ENCODE results near the gene LHFPL4.

The LHFPL4 gene

DNA sequence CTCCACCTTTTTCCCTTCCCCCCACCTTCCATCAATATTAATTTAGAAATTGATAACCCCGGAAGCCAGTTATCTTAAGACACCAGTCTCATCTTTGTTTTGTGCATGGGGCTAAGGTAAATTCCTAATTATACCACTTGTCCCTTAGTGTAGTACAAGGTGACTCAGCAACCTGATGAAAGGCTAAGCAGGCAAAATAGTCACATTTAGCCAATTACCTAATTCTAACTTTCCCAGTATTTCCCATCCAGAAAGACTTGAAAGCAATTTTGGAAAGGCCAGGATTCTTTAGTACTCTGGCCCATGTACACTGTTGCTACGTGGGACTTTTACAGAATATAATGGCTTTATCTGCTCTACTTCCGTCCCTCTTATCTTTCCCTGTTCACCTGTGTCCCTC is 83.6 kb downstream of the LHFPL4 start:
- DNase-seq: no peak

DNA sequence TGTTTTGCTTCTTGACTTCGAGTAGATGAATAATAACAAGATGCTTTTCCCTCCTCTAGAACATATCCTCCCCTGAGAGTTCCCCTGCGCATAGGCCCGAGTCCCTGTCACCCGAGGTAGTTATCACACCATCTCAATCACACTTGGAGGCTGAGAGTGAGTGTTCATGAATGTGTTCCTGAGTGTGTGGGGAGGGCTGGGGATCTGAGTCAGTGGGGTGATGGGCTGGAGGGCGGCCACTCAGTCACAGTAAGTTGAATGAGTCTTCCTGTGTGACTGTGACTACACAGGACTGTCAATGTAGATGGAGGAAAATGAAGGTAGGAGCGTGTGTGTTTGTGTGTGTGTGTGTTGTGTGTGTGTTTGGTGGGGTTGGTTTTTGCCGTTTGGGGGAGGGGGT is 85.2 kb downstream of the LHFPL4 start:
- no peak for DNase-seq

DNA sequence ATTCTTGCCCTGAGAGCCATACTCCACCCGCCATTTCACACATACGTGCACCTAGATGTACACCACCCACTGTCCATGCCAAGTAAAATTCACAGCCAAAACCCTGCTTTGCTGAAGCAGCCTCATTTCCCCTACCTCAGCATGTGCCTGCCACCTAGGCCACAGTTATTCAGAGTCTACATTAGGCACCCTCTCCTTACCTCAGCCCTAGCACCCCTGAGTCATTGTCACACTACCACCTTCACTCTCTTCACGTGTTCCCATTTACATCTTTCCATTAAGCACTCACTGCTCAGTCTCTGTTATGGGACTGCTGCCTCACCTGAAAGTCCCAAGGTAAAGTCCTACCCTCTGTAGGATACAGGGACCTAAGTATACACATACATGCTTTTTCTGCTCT is 86.2 kb downstream of the LHFPL4 start:
- no peak for DNase-seq

GRCh38 chr3:9455596-9456131 is 98.0 kb downstream of the LHFPL4 start:
- DNase-seq: no peak

DNA sequence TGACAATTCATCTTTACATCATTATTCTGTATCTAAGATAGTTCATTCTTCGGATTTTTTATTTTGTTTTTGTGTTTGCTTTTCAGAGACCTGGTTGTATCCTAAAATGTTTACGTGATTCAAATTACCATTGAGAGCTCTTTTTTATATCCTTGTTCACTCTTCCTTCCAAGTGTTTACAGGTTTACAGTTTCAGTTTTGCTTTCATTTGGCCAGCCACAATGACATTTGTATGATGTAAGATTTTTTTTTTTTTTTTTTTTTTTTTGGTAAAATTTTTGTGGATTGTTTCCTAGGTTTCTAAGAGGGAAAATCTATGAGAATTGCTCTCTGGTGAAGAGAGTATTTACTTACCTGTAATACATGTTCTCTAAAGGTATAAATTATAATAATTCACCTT is 101.2 kb downstream of the LHFPL4 start:
- DNase-seq: no peak

DNA sequence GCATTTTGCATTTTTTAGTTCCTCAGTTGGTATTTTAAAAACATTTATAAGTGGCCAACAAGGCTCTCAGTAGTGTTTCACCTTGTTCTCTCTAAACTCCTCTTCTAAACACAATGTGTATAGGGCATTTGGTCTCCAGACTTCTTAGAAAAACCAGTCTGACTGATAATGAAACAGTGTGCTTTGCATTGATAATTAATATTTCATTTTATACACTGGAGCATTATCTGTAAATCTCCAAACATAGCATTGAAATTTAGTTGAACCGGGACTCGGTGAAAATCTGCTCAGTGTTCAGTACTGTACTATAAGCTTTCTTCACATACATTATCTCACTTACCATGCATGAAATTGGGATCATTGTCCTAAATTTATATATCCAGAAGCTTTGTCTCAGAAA is 102.6 kb downstream of the LHFPL4 start:
- DNase-seq: no peak

GRCh38 chr3:9450126-9450525 is 103.5 kb downstream of the LHFPL4 start:
- DNase-seq: no peak

DNA sequence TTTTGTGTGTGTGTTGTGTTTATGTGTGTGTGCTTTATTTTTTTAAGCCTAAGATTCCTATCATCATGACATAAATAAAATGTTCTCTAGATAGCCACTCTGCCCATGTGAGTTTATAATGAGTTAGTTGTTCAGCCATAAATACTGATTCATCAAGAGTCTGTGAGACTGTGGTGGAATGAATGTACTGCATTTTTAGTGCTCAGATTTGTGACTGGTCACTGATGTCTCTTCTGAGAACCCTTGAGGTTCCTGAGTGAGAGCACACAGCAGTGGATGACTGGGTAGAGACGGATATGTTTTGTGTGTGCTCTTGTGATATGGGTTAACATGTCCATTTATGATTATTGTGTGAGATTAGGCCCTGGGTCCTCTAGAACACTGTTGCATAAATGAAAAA is 105.0 kb downstream of the LHFPL4 start:
- DNase-seq: no peak

All from DMS53 (cell line).